Suprapubic skin (tissue), 3 donors: Measurements from ENCODE around the gene SMYD3.
"Not testable (repeated sequence)": the region's sequence is repeated elsewhere in the genome, so short reads cannot be mapped to it uniquely, and the experiment has no call there.

Experiments
- POLR2A ChIP-seq, 2 donors: fragments of 450-650 bp; IDR thresholded peaks; one replicate each; pipeline ENCODE4 v1.6.1; 2017; ENCODE audit warnings: antibody characterized with exemption in 2 of 2, mild to moderate bottlenecking in 2 of 2, moderate library complexity in 2 of 2
- TF ChIP-seq, protein P1 (sequence below), 2 donors: fragments of 200-600 bp in 1 of 2; fragments of 450-650 bp in 1 of 2; sonication (generic) in 1 of 2; IDR thresholded peaks; one replicate each; pipeline ENCODE4 v1.5.1; 2016 to 2019; ENCODE audit warnings: antibody characterized with exemption in 2 of 2, mild to moderate bottlenecking in 1 of 2, moderate library complexity in 1 of 2

DNA sequence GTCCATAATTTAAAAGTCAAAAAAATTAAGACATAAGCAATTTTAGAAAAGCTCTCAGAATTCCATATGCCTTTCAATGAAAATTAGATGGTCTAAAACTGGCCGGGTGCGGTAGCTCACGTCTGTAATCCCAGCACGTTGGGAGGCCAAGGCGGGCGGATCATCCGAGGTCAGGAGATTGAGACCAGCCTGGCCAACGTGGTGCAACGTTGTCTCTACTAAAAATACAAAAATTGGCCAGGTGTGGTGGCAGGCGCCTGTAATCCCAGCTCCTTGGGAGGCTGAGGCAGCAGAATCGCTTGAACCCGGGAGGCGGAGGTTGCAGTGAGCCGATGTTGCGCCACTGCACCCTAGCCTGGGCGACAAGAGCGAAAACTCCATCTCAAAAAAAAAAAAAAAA, 183.0 kb downstream of the SMYD3 start:
- TF ChIP-seq, protein P1, sequence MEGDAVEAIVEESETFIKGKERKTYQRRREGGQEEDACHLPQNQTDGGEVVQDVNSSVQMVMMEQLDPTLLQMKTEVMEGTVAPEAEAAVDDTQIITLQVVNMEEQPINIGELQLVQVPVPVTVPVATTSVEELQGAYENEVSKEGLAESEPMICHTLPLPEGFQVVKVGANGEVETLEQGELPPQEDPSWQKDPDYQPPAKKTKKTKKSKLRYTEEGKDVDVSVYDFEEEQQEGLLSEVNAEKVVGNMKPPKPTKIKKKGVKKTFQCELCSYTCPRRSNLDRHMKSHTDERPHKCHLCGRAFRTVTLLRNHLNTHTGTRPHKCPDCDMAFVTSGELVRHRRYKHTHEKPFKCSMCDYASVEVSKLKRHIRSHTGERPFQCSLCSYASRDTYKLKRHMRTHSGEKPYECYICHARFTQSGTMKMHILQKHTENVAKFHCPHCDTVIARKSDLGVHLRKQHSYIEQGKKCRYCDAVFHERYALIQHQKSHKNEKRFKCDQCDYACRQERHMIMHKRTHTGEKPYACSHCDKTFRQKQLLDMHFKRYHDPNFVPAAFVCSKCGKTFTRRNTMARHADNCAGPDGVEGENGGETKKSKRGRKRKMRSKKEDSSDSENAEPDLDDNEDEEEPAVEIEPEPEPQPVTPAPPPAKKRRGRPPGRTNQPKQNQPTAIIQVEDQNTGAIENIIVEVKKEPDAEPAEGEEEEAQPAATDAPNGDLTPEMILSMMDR (IDR thresholded peaks at IDR 0.05) = not testable (repeated sequence)
- TF ChIP-seq POLR2A (IDR thresholded peaks at IDR 0.05) = not testable (repeated sequence)
